T follicular helper cell (primary cell): ENCODE data around the gene PAPPA.

Source experiments
- DNase-seq: peaks from one replicate; pipeline ENCODE4 v3.0.0-alpha.2; 2020; ENCODE audit warnings: low read depth

The PAPPA gene

DNA sequence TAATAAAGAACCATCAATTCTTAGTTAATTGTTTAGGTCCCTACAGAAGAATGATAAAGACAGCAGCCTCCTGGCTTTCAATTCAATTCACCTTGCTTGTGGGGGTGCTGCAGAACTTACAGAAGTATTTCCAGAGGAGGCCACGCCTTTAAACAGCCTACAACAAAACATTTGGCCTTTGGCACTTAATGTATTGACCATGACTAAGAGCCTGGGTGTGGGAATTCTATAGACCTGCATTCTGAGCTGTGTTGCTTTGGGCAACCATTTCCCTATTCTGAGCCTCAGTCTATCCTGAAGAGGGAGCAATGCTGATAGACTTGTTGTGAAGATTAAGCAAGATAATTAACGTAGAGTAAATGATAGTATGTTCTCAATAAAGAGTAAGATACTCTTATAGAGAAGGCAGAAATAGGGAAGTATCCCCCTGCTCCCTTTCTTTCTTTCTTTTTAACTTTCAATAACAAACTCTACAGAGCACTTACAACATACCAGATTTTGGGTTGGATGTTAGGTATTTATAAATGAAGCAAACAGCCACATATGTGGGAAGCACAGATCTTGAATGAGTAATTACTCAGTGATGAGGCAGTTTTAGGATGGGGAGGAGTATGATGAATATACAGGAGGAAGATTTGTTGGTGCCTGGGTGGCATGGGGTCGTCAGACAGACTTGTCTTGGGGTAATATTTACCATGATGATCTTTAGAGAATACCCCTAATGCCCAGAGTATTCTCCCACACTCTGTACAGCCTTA, 28.4 kb downstream of the PAPPA start:
- no peak for DNase-seq

DNA sequence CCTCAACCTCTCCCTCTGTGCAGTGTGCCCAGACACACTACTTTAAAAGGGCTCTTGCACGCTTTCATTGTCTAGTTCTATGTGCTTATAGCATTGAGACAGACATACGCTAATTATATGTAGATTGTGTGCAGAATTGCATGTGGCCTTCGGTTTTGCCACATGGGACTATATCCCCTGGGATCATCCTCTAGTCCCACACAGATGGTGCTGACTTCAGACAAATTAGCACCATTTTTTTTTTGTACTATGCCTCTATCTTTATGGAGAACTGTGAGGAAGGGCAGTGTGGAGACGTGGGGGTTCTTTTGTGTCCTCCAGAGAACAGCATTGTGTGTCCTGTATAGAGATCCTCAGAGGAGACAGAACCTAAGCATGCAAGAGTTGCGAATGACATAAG, 29.3 kb downstream of the PAPPA start:
- no peak for DNase-seq

DNA sequence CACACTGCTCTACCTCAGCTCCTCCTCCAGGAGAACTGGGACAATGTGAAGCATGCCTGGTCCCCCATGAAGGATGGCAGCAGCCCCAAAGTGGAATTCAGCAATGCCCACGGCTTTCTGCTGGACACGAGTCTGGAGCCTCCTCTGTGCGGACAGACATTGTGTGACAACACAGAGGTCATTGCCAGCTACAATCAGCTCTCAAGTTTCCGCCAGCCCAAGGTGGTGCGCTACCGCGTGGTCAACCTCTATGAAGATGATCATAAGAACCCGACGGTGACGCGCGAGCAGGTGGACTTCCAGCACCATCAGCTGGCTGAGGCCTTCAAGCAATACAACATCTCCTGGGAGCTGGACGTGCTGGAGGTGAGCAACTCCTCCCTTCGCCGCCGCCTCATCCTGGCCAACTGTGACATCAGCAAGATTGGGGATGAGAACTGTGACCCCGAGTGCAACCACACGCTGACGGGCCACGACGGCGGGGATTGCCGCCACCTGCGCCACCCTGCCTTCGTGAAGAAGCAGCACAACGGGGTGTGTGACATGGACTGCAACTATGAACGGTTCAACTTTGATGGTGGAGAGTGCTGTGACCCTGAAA, 34.1 kb downstream of the PAPPA start:
- no peak for DNase-seq

DNA sequence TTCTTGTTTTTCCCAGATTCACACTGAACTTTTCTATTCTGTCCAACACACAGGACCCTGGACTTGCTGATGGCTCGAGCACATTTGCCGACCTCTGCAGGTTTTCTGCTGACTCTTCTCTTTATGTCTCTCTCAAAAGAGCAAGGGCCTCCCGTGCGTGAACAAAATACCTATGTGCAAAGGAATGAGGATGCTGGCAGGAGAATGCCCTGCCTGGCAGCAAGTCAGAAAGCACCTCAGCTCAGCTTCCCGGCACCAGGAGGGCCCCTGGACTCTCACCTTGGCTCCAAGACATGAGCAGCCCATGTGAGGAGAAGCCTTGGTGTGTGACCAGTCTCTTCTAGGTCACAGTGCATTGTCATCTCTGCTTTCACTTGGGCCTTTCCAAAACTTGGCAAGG, 36.1 kb downstream of the PAPPA start:
- DNase-seq, result no peak

DNA sequence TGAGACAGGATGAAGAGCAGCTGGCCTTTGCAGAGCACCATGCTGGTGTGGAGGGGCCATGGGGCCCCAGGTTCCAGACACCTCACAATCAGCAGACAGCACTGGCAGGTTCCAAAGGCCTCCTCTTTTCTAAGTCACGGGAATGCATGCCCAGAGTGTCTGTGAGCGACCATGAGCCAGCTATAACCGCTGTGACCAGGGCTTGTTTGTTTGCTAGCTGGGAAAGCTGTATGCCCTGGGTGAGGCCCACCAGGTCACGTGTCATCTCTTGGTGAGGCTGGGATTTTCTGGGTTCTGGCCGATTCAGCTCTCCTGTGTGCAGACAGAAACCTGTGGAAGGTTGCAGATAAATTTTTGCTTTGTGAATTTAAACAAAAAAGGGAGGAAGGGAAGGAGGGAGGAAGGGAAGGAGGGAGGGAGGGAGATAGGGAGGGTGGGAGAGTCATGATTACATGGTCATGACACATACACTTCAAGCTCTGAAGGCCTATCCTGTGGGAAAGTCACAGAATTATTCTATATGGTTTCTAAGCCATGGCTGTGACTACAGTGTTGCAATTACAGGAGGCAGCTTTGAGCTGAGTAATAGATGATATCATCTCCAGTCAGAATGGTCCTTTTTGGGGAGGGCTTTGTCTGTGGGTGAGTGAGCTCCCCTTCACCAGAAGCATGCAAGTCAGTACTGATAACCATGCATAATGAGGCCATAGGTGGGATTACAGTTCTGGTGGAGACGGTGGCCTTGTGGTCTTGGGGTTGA, 37.2 kb downstream of the PAPPA start:
- DNase-seq, result no peak

DNA sequence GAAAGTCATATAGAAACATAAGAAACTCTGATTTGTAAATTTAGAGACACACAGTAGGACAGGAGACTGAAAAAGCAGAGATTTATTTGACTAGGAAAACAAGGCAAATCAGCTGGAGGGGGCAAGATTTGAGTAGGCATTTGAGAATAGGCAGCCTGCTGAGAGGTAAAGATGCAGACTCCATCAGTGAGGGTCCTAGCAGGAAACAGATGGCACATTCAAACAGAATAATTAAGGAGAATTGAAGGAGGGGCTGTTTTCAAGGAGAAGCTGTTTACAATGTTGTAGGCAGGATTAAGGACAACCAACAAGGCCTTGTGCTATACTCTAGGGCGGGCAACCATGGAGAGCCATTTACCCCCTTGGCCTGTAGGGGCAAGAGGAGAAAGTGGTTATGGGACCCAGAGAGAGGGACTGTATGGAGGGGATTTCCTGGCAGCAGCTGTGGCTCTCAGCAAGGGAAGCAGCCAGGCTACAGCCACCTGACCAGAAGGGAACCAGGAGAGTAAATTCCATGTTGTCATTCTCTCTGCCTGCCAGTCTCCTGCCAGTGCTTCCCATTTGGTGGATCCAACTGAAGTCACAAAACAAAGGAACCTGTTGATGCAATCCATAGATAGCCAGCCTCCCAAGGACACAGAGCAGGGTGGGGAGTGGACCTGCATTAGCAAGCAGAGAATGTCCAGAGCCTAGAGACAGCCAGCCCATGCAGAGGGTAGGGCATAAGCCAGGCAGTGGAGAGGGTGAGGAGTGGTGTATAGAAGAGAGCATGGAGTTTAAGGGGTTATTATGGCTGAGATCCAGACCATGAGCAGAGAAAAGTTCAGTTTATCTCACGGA, 38.2 kb downstream of the PAPPA start:
- no peak for DNase-seq

DNA sequence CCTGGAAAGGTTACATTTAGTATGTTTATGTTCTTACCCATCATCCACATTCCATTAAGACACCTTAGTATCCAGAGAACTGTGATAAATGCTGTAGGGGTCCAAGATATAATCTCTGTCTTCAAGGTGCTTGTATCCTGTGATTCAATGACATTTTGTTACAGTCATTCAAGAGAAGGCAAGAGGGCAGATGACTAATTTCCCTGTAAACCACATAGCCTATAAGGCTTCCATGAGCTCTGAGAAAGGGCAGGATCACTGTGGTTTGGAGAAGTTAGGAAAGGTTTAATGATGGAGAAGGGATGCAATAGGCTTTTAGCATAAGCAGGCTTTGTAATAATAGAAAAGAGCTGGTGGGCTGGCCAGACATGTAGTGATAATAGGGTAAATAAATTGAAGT, 40.0 kb downstream of the PAPPA start:
- DNase-seq, result no peak

DNA sequence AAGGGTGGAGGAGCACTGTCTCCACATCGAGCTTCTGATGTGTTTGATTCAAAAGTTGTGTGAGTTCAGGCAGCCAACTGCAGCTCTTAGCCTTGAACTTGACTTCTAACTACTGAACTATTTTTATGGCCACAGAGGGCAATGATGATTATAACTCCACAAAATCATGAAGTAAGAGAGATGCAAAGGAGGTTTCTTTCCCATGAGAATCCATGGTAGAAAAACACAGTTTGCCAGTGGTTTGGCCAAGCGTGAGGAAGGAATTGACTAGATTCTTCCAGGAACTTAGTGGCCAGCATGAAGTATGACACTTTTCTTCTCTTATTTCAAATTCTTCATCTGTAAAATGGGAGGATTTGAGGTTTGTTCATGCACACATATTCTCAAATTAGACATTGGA, 43.2 kb downstream of the PAPPA start:
- no peak for DNase-seq

DNA sequence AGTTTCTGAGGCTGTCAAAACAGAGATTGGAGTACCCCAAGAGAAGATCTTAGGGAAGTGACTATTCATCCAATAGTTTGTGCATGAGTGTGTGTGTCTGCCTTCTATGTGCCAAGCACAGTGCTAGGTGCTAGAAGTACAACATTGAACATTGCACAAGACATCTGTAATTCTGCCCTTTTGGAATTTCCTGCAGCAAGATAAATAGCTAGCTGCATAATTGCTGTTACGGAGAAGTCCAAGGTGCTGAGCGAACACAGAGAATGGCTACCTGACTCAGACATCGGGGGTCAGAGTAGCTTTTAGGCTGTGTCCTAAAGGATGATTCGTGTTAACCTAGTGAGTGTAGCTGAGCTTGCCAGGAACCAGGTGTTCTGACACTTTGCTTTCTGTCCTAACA, 44.8 kb downstream of the PAPPA start:
- no peak for DNase-seq

DNA sequence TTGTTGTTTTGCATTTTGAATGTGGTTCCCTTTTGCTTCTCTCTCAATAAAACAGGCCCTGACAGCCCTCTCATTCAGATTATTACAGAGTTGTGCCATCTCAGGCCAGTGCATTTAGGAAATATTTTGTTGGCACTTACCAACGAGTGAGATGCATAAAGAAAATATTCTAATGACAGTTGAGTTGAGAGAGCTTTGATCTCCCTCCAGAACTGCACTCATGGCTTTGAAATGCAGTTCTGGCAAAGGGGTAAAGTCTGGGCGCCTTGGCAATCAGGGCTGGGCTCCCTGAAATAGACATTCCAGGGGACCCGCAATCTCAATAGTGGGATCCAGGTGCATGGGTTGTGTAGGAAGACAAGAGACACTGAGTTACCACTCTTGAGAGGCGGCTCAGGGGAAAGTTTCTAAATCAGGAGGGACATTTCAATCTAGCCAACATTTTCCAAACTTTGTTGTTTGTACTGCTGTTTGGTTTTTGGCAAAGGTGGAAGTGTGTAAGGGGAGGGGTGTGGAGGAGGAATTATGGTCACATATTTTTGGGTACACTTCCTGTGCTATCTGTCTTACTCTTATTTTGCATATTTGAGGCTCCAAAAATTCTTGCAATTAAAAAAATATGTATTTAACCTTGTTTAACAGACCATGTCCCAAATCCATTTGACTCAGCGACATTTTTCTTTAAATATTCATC, 48.8 kb downstream of the PAPPA start:
- DNase-seq, result no peak

DNA sequence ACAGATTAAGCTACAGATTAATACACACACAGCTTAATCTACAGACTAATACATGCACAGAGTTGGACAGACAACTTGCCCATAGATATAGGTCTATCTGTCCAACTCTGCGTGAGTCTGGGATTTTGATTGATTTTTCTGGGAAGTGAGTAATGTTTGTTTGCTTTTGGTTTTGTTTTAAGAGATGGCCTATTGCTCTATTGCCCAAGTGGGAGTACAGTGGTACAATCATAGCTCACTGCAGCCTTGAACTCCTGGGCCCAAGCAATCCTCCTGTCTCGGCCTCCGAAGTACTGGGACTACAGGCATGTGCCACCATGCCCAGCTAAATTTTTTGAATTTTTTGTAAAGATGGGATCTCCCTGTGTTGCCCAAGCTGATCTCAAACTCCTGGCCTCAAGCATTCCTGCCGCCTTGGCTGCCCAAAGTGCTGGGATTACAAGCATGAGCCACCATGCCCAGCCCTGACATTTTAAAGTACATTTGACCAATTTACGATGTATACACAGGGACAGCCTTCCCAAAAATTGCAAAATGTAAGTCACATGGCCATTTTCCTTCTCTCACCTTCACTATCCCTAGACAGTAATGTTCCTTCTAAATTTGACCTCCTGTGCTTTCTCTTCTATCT, 50.8 kb downstream of the PAPPA start:
- DNase-seq, result no peak

DNA sequence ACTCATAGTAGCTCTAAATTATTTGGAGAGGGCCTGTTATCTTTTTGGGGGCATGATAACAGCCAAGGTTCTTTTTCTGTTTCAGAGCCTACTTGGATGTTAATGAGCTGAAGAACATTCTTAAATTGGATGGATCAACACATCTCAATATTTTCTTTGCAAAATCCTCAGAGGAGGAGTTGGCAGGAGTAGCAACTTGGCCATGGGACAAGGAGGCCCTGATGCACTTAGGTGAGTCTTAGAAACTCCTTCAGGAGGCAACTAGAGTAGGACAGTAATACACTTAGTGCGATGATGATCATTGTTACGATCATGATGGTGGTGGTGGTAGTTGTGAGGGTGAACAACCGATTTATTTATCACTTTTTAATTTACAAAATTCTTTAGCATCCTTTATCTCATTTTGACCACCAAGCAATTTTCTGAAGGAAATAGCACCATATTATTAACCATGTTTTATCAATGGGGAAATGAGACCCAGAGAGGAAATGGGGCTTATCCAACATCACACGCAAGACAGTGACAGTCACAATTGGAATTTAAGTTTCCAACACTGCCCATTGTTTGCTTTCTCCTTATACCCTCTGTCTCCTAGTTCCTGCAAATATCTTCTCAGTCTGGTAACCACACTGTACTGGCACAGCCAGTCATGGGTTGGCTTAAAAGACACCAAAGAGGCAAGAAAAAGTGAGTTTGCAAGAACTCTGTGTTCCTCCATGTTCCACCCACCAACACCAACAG, 54.0 kb downstream of the PAPPA start:
- DNase-seq, result no peak

DNA sequence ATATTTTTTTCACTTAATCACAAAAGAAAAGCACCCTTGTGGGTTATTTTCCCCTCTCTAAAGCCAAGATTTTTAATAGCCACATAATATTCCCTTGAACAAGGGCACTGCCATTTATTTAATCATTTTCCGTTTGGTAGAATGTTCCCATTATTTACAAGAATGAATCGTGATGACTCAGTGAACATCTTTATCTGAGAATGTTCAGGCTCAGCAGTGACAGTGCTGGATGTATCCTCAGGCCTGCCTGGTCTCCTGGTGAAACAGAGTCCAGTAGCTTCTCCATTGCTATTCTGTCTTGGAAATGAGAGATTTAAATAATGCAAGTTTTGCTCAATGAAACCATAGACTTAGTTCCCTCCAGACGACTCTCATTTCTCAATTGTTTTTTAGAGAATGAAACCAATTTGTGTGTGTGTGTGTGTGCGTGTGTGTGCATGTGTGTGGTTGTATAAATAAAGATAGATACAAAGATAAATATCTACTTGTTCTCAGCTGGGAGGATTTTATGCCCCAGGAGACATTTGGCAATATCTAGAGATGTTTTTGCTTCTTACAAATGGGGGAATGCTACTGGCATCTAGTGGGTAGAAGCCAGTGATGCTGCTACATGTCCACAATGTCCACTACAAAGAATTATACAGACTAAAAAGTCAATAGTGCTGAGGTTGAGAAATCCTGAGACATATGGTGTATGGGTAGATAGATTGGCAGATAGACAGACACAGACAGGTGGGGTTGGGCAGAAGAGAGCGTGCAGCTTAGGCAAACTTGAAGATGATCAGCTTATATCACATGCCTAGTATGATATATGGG, 55.0 kb downstream of the PAPPA start:
- DNase-seq, result no peak

DNA sequence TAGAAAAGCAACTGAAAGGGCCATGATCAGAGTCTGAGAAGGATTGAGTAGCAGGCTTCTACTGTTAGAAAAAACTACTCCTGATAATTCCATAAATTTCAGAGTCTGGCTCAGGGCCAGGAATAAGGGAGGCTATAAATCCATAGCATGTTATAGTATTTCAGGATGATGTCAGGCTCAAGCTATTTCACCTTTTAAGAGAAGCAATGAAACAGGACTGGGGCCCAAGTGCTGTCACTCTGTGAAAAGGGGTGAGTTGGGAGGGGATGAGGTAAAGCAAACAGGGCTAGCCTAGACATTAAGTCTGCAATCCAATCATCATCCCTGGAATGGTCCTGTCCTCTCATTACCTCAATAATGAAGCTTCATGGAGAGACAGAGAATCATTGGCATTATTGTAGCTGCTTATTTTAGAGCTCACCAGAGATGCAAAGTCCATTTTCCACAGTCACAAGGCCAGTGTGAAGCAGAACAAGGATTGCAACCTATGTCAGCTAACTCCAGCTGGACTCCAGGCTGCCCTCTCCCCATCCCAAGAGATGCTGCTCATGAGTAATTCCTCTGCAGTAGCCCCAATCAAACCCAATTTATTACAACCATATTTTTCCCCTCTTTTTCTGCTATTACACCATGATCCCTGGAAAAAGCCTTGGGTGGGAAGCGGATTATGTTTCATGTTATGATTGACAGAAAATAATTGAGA, 56.0 kb downstream of the PAPPA start:
- no peak for DNase-seq

DNA sequence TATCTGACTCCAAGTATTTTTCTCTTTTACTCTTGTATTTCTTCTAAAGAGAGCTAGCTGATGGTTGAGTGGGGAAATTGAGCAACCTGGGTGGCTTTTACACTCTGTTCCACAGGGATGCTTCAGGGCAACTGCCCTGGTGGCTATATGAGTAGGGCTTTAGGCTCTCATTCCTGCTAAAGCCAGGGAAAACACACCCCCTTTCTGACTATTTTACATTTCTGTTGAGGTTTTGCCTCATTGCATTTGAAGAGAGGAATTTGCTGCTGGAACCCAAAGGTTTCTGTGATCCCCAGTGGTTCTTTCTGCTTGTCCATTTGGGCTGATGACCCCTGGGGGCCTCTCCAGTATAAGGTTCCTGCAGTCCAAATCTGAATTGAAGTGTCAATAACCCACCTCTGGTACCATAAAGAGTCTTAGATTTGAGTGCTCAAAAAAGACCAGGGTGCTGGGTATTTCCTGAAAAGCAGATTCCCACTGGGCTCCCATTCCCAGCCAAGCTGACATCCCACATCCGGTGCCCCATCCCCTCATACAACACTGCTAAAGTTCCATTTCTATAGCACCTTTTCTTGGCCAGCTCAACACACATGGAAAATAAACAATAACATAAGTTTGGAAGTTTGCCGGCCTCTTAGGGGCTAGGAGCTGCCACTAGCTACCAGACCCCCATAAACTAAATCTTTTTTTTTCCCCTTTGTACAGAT, 59.5 kb downstream of the PAPPA start:
- DNase-seq, result no peak

DNA sequence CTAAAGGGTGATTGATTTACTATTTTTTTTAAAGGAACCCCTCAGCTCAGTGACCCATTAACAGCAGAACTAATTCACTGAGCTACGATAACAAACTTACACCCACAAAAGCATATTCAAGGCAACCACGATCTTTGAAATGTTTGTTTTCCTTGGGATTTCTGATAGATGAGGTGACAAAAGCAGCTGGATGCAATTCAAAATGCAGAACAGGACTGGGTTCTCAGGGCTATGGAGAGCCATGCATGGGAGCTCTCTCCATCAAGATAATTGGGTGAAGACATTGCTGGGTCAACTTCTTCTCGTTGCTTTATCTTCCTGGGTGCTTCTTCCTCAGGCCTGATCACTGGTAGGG, 60.1 kb downstream of the PAPPA start:
- no peak for DNase-seq

DNA sequence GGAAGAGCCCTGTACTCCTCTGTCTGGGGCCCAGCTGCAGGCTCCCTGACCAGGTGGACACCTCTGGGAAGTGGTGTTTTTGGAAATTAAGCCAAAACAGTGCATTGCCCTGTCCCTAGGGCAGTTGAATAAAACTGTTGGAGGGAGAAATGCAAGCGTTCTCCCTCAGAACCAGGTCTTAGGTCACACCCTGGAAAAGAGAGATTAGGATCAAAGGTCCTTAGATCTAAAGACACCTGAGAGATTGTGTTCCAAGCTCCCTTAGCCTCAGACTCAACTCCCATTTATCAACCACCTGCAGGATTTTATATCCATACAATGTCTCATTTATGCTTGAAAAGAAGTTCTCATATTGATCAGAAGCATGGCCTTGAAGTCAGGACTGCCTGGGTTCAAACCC, 64.8 kb downstream of the PAPPA start:
- no peak for DNase-seq

DNA sequence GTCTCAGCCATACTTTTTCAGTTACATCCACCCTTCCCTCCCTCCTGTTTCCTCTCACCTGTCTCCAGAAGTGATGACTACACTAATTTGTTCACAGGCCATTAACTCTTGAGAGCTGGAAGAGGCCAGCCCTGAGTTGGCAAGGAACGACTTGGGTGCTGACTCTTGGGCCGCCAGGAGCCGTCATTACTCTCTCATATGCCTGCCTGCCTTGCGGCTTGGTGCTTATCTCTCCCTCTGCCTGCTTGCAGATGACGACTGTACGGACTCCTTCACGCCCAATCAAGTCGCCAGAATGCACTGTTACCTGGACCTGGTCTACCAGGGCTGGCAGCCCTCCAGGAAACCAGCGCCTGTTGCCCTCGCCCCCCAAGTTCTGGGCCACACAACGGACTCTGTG, 66.1 kb downstream of the PAPPA start:
- no peak for DNase-seq
